Endothelial cell of umbilical vein (primary cell): ENCODE data around the gene WDFY3.

Experiments used
- EZH2 ChIP-seq: IDR thresholded peaks from 2 replicates; pipeline ENCODE4 v1.6.1; 2012; ENCODE audit warnings: borderline replicate concordance, low read depth, mild to moderate bottlenecking, moderate library complexity, low read length, inconsistent platforms; ENCODE audit not compliant: severe bottlenecking
- POLR2A ChIP-seq: IDR thresholded peaks from 2 replicates; pipeline ENCODE4 v1.6.1; 2012; ENCODE audit warnings: low read depth, mild to moderate bottlenecking, control low read depth, low read length
- POLR2AphosphoS5 ChIP-seq: IDR thresholded peaks from 2 replicates; pipeline ENCODE4 v1.6.1; 2012; ENCODE audit warnings: low read depth, mild to moderate bottlenecking, control low read depth, low read length, moderate library complexity; ENCODE audit not compliant: insufficient read depth
- TF ChIP-seq, protein P1 (sequence below), 2 donors: IDR thresholded peaks; 1 replicate in 1 of 2; 2 replicates in 1 of 2; pipeline ENCODE4 v1.5.1; 2011; ENCODE audit warnings: low read length in 2 of 2, mild to moderate bottlenecking in 2 of 2, moderate library complexity in 2 of 2, control low read depth in 1 of 2, inconsistent platforms in 1 of 2, low read depth in 1 of 2; ENCODE audit not compliant: insufficient read depth in 1 of 2; ENCODE audit errors: extremely low read depth in 1 of 2
- TF ChIP-seq, protein P2 (sequence below): IDR thresholded peaks from 2 replicates; pipeline ENCODE4 v1.6.1; 2011; ENCODE audit not compliant: insufficient read depth, insufficient read length

GRCh38 chr4:84677093-84677492 lies 289.4 kb downstream of the WDFY3 start:
- TF ChIP-seq, protein P1, sequence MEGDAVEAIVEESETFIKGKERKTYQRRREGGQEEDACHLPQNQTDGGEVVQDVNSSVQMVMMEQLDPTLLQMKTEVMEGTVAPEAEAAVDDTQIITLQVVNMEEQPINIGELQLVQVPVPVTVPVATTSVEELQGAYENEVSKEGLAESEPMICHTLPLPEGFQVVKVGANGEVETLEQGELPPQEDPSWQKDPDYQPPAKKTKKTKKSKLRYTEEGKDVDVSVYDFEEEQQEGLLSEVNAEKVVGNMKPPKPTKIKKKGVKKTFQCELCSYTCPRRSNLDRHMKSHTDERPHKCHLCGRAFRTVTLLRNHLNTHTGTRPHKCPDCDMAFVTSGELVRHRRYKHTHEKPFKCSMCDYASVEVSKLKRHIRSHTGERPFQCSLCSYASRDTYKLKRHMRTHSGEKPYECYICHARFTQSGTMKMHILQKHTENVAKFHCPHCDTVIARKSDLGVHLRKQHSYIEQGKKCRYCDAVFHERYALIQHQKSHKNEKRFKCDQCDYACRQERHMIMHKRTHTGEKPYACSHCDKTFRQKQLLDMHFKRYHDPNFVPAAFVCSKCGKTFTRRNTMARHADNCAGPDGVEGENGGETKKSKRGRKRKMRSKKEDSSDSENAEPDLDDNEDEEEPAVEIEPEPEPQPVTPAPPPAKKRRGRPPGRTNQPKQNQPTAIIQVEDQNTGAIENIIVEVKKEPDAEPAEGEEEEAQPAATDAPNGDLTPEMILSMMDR (IDR thresholded peaks at IDR 0.05; ENCODE audit: extremely low read depth in 1 of 2, insufficient read depth in 1 of 2, low read depth in 1 of 2, low read length in 2 of 2), result no peak
- TF ChIP-seq, protein P2, sequence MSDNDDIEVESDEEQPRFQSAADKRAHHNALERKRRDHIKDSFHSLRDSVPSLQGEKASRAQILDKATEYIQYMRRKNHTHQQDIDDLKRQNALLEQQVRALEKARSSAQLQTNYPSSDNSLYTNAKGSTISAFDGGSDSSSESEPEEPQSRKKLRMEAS, result no peak
- TF ChIP-seq EZH2, result no peak
- TF ChIP-seq POLR2A, result no peak
- TF ChIP-seq POLR2AphosphoS5, result no peak
